Measurements from ENCODE around the gene TMPRSS3.

The TMPRSS3 gene

DNA sequence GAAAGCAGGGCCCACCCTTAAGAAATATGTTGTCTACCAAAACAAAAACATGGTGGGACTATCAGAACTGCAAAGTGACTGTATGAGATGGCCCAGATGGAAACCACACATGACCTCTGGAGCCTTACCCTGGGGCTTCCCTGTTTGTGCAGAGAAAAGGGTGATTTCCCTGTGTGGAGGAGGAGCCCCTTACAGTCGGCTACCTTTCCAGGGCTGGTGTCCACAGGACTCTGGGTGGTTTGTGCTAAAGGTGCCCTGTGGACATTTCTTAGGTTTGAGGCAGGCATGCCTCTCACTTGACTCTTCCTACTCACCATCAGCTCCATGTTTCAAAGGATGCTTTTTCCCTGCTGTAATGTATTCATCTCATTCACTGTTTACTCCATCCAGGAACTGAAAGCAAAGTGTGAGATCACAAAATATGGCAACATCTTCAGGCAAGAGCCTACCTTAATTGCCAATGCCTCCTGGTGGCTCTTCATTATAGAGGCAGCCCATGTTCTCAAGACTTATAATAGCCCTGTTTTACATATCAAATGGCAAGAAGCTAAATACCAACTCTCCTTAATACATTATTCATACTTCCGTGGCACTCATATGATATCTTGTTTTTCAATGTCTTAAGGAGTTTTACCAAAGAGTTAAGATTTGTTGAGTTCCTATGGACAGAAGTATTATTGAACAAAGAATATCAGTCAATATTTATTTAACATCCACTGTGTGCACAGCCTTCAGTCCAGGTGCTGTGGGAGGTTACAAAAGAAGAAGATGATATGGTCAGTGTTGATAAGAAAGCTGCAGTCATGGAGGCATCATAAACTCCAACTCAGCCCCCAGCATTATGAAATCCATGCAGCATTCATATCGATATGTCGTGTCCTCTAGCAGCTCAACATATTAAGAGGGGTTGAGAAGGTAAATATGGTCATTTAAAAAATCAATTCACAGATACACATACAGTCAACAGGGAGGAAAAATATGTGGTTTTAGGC is 65.2 kb downstream of the TMPRSS3 start:
- DNase-seq: no peak

DNA sequence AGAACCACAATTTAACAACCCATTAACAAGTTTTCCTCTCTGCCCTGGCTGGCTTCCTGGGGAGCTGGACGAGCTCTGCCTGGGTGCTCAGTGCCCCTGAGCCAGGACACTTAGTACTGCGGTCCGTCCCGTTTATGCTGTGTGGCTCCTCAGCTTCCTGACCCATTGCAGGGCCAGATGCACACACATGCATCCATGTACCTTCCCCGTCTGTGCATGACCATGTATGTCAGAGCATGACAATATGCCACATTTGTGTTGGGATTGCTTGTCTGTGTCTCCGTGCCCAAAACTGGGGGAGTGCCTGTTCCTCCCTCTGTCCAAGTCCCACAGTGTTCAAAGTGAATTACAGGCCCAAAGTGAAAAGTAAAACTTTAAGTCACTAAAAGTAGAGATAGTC is 71.0 kb downstream of the TMPRSS3 start:
- DNase-seq: no peak

All from NCI-H510A (cell line).